Stimulated activated CD8-positive, alpha-beta memory T cell treated with anti-CD3 and anti-CD28 coated beads, Interleukin-4, amount 100 ng/mL, for 1 hour (primary cell): ENCODE measurements around the gene CAPRIN1.
"Not testable (repeated sequence)": the region's sequence is repeated elsewhere in the genome, so short reads cannot be mapped to it uniquely, and the experiment has no call there.

ENCODE experiments used
- DNase-seq, 2 donors: peaks; one replicate each; pipeline ENCODE4 v3.0.0-alpha.2; 2020; ENCODE audit warnings: low read depth in 2 of 2, low spot score in 1 of 2

Gene CAPRIN1

DNA sequence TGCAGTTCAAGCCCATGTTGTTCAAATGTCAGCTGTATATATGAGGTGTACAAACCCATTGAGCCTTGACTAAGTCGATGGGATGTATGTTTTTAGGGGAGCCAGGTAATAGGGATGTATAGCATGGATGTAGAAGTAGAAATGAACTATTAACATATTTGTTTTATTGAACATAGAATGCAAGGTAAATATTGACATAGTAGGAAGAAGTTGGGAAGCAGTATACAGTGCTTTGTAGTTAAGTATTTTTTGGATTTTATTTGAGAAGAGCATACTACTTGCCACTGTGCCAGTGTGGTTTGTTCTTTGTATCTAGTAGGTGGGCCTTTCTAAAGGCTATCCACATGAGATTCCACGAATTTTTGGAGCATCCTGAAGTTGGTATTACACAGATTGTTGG, 33.1 kb downstream of the CAPRIN1 start:
- DNase-seq: no peak

DNA sequence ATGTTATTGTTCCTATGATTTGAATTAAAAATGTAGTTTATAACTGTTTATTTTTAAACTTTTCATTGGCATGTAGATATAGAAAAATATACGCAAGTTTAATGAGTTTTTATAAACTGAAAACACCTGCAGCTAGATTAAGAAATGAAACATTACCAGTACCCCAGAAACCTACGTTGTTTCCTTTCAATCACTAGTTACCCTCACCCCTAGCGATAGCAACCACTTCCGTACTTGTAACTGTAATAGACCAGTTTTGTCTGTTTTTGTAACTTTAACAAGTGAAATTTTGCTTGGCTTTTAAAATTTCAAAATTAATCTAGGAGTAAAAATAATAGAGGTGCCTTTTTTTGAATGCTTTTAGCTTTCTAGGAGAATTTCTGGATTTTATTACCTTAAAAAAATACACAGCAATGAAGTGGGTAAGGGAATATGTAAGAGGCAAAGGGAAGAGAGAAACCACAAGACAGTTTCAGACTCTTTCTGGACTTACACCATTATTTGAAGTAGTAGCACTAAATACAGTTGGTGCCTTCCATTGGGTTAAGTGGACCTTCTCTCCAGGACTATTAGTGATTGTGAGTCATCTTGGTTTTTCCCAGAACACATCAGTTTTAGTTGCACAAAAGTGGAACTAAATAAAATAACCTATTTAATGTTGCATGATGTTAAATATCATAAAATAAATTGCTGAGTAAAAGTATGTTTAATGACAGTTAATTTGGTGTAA, 35.2 kb downstream of the CAPRIN1 start:
- DNase-seq: no peak

DNA sequence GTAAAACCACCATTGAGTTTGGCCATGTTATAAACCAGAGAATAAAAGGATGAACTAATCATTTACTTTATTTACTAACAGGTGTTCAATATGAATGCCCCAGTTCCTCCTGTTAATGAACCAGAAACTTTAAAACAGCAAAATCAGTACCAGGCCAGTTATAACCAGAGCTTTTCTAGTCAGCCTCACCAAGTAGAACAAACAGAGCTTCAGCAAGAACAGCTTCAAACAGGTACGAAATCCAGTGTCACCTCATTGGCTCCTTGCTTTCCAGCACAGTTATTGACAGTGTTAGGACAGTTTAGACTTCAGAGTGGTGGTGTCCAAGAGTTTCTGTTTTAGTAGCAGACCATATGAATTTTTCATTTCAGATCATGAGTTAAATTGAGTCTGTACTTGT, 40.3 kb downstream of the CAPRIN1 start:
- no peak for DNase-seq

DNA sequence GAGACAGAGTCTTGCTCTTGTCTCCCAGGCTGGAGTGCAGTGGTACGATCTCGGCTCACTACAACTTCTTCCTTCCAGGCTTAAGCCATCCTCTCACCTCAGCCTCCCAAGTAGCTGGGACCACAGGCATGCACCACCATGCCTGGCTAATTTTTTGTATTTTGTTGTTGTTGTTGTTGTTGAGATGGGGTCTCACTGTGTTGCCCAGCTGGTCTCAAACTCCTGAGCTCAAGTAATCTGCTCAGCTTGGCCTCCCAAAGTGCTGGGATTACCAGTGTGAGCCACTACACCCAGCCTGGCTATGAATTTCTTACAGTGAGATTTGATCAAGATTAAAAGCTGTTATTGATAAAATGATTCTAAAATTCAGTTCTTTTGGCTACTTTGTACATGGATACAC, 43.4 kb downstream of the CAPRIN1 start:
- DNase-seq: not testable (repeated sequence)

DNA sequence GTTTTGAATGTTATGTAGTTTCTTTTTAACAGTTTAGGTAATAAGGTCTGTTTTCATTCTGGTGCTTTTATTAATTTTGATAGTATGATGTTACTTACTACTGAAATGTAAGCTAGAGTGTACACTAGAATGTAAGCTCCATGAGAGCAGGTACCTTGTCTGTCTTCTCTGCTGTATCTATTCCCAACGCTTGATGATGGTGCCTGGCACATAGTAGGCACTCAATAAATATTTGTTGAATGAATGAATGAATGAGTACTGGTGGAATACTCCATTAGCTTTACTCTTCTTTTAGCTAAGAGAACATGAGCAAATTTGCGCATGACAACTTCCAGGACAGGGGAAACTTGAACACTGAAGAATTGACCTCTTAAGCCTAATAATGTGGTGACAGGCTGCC, 47.3 kb downstream of the CAPRIN1 start:
- no peak for DNase-seq

DNA sequence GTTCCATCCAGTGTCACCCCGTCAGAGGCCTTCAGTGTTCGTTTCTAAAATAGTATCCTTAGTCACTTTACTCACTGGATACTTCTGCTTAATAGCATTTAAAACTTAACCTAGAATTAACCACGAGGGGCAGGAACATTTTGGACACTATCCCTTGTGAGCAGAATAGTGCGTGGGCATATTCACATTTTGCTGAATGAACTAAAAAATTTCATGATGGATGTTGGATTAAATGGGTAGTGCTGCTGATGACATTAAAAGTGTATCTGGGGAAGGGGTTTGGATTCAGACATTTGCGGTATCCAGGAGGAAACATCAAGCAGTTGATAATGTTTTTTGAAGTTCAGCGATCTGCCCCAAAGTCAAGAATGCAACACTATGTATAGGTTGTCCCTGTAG, 53.1 kb downstream of the CAPRIN1 start:
- no peak for DNase-seq

DNA sequence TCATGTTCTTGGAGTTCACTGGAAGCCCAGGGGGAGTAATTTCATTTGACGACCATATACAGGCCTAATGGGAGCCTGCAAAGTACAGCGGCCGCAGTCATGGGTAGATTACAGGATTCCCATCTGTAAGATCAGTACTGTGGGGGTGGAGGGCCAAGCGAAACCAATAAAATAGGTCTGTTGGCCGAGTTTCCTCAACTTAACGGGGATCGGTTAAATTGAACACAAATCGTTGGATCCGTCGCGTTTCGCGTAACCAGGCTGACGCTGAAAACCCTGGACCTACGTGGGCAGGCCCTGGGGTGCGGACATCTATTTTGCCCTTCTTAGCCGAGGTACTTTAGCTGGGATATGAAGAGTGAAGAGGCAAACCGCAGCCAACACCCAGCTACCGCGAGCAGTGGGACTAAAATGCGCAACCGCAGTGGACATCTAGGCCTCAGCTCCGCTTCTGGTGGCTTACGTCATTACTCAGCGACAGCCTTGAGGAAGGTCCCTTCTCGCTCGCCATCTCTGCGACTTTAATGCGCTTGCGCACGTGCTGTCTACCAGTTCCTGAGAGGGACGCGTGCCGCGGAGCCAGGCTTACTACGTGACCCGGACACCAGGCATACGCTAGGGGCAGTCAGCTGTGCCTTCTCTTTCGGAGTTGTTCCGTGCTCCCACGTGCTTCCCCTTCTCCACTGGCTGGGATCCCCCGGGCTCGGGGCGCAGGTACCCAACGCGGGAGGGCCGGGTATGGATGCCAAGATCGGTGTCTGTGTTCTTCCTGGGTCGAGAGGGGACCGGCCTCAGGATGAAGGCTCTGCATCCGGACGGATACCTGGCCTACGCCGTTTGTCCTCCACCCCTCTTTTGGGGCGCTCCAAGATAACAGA, 53.8 kb downstream of the CAPRIN1 start, which contains the start of gene NAT10:
TSS of gene NAT10 (plus strand) at position 551 of the 878 bp plus-strand sequence. CDS start 2,597 bp downstream, outside the sequence.
- DNase-seq: peak; percentile 96 to 98

DNA sequence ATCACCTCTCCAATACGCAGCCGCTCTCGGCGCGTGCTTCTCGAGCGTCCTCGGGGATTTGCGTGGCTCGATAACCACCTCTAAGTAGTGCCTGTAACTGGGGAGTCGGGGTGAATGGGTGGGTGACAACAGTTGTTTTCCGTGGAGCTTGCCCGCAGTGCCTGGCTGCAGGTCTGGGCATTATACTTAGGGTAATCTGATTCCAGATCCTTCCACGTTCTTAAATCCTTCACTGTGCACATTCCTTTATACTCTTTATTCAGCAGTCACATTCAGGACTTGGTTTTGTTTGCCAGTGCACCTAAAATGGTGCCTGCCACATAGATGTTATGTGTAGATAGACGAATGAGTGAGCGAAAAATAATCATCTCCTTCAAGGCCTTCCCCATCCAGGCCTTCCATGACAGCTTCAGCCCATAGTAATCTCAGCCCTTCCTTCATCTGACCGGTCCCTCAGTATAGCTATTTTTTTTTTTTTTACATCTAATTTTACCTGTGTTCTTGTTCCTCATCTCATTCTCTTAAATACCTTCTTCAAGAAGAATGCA, 54.5 kb downstream of the CAPRIN1 start:
- no peak for DNase-seq

DNA sequence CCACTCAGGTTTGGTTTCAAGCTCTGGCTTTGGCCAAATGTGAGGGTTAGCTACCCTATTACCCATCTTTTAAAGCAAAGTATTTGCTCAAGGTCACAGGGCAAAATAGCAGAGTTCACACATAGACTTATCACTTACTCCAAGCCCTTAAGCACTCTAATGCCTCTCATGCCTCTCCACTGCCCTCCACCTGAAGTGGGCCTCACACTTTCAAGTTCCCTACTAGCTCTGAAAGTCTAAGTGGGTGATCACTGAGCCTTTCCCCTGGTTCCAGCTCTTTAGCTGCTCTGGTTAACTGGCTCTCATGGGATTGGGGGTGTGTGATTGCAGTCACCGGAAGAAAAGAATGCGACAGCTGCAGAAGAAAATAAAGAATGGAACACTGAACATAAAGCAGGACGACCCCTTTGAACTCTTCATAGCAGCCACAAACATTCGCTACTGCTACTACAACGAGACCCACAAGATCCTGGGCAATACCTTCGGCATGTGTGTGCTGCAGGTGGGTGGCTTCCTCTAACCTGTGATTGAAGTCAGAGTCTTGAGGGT, 60.3 kb downstream of the CAPRIN1 start:
- no peak for DNase-seq

DNA sequence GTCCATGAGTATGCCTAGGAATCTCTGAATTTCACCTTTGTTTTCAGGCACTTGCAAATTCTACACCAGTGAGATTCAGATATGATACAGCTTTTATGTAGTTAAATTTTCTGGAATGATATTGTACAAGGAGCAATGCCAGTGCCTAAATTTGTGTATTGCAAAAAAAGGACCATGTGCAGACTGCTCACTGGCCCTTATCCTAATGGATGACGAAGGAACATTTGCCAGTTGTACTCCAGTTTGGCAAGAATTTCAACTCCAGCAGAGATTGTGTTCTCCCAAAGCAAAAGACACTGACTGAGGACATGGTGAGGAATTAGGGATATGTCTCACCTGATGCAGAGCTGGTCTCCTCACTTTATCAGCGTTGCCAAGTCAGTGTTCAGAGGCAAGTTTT, 62.5 kb downstream of the CAPRIN1 start:
- no peak for DNase-seq

DNA sequence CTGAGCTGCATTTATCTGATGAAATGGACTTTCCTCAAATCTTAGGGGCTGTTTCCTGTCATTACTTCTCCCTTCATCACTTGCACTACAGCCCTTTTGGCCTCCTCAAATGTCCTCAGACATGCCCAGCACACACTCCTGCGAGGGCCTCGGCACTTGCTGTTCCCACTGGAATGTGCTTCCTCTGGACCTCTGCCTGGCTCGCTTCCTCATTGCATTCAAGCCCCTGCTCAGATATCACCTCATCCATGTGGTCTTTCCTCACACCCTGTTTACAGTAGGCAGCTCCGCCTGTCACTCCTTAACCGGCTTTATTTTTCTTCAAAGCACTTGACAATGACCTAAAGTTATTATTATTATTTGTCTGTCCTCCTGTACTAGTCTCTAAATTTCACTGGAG, 62.9 kb downstream of the CAPRIN1 start:
- no peak for DNase-seq

DNA sequence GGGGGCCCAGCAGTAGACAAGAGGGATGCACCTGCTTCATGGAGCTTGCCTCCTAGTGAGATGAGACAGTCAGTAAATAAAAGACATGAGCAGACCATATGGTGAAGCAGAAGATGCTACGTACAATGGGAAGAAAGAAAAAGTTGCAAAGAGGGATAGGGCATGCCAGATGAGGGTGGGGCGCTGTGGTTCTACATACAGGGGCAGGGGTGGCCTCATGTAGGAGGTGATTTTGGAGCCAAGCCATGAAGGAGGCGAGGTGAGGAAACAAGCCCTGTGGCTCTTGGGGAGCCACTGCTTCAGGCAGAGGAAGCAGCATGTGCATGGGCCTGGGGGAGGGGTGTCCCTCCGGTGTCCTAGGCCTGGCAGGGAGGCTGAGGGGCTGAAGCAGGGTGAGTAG, 69.1 kb downstream of the CAPRIN1 start:
- no peak for DNase-seq

DNA sequence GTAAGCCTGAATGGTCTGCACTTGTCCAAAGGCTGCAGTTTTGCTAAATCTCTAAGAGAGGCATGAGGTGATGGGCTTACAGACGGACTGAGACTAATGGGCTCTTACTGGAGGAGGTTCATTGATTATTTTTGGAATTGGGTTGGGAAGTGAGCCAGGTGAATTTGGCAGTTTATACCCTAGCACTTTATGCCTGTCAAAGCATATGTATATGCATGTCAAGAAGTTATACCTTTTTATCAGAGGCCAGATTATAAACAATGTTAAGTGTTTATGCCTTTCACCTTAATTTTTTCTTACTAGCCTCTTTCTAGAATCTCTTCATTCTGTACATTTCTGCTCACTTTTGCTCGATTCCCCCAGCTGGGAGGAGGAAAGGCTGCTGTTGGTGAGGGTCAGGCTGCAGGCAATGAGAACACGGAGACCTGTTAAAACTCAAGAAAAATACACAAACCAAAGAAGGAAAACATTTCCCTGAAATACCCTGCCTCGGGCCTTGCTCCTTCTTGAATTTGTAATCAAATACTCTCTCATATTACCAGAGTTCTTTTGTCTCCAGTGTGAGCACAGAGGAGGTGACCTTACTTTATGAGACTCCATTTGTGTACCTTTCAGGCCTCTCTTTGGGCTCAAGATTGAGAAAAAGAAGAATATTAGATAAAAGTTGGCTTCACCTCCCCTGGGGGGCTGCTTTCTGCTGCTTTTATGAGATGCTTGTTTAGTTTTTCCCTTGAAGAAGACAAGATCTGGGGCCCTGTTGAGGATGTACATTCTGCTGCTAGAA, 73.5 kb downstream of the CAPRIN1 start:
- no peak for DNase-seq

DNA sequence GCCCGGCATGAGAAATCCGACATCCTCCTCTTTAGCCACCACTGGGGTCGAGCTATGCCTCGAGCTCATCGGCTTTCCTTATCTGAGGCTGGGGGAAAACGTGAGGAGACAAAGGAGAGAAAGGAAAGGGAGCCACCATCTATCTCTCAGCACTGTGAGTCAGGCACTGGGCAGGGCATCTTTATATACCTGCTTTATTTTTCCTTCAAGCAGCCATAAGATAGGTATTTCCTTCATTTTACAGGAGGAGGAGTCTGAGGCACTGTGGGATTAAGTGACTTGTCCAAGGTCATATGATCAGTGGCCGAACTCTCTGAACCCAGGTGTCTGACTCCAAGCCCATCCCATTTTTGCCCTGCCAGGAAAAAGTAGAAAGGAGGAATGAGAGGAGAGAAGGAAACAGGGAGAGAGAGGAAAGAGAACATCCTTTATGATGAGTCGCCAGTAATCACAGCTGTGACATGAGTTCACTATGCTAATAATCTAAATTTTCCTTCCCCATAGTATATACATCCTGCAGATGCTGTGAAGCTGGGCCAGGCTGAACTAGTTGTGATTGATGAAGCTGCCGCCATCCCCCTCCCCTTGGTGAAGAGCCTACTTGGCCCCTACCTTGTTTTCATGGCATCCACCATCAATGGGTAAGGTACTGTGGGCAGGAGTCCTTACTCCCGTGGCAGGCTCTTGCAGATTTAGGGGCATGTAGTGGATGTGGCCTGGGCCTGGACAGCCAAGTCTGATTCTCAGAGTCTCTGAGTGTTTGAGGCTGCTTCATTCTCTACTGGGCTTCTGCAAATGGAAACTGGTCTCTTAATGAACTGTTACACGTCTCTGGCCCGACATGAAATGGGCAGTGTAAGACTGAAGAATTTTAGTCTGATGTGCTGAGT, 75.7 kb downstream of the CAPRIN1 start:
- DNase-seq: no peak

DNA sequence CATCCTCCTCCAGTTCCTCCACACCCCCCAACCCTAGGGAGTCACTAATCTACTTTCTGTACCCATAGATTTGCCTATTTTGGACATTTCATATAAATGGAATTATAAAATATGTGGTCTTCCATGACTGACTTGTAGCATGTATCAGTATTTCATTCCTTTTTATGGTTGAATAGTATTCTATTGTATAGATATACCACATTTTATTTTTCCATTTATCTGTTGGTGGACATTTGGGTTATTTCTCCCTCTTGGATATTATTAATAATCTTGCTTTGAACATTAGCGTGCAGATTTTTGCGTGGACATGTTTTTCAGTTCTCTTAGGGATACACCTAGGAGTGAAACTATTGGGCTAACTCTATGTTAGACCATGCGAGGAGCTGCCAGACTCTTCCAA, 77.3 kb downstream of the CAPRIN1 start:
- no peak for DNase-seq

DNA sequence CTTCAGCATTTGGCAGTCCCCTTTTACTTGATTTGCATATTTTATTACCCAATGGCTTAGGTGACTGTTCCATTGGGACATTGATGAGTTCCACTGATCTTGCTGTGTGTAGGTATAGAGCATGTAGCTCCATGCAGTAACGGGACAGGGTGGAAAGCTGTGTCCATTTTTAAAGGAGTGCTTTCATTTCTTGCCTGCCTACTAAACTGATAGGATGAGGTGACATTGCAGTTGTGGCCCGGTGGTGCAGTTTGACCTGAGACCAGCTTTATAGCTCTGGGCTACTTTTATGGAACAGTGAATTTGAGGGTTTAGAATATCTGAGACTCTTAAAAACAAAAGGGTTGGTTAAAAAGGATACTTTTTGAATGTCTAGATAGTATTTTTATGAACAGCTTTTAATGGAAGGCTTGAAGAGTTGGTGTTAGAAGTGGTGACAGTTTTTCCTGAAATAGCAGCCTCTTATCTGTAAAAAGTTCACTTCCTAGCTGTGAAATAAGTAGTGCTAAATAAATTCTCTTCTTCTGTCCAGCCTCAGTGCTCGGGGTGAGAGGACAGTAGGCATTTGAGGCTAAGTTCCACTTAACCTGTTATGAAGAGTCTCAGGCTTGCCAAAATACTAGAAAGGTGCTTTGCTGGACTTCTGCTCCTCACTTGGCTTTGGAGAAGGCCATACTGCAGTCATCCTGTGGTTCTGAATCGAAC, 80.9 kb downstream of the CAPRIN1 start:
- DNase-seq: no peak

DNA sequence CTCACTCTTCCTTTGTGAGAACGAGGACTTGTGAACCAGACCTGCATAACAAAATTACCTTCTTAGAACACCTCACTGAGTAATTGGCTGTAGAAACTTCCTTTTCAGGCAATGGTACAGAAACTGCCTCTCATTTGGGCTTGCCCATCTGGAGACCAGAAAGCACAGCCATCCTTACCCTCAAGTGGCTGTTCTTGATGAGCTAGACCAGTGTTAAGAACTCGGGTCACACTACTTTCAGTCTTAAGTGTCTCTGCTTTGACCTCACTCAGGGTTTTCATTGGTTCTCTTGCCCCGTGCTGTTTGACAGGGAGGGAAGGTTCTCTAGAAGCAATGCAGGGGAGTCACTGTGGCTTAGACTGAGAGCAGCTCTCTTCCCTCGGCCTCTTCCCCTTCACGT, 83.2 kb downstream of the CAPRIN1 start:
- DNase-seq: no peak

DNA sequence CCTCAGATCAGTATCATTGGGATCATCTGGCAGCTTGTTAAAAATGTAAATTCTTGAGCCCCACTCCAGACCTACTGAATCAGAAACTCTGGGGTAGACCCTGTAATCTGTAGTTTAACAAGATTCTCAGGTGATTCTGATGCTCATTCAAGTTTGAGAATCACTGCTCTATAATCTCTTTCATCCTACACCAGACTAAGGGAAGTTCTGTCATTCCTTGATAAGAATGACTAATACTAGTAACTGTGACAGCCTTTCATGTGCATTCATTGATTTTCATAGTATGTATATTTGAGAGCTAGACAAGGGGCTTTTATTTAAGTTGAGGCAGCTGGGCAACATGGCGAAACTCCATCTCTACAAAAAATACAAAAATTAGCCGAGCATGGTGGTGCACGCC, 83.9 kb downstream of the CAPRIN1 start:
- no peak for DNase-seq

DNA sequence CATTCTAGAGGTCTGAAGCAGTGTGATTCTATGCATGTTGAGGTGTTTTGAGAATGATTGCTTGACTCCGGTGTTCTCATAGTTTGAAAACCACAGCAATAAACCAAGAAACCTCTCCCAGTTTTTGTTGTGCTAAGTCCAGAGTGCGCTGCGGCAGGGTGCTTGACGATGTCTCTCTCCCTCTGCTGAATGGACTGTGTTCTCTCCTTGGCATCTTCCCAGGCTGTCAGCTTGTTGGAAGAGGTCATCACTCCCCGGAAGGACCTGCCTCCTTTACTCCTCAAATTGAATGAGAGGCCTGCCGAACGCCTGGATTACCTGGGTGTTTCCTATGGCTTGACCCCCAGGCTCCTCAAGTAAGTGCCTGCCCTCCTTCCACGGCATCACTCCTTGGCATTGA, 84.9 kb downstream of the CAPRIN1 start:
- DNase-seq: no peak
